Ascending aorta (tissue), 2 donors: ENCODE measurements around the gene CBR4. TPM values are rescaled to one million over a fixed set of nuclear protein-coding genes. Genes with fewer than 3 reads are reported as not detected.
A peak's percentile ranks its signal among the peaks of the same experiment; 100 is the strongest.
"Not testable (repeated sequence)": the region's sequence is repeated elsewhere in the genome, so short reads cannot be mapped to it uniquely, and the experiment has no call there.

Experiments used
- DNase-seq, 2 donors: peaks; one replicate each; pipeline ENCODE4 v3.0.0-alpha.2; 2019; ENCODE audit warnings: low spot score in 2 of 2
- H3K27ac ChIP-seq, 2 donors: fragments of 200-600 bp; sonication (generic); one replicate each; pipeline ENCODE4 v1.5.1; 2016 to 2017; ENCODE audit warnings: mild to moderate bottlenecking in 1 of 2
- H3K27me3 ChIP-seq: fragments of 200-600 bp; sonication (generic); one replicate; pipeline ENCODE4 v1.5.1; 2017
- H3K36me3 ChIP-seq, 2 donors: fragments of 200-600 bp; sonication (generic); one replicate each; pipeline ENCODE4 v1.5.1; 2016
- H3K4me1 ChIP-seq, 2 donors: fragments of 200-600 bp; sonication (generic); one replicate each; pipeline ENCODE4 v1.5.1; 2016 to 2017; ENCODE audit warnings: mild to moderate bottlenecking in 1 of 2
- H3K4me3 ChIP-seq, 2 donors: fragments of 200-600 bp; sonication (generic); one replicate each; pipeline ENCODE4 v1.5.1; 2016 to 2017; ENCODE audit warnings: mild to moderate bottlenecking in 1 of 2
- H3K9me3 ChIP-seq, 2 donors: fragments of 200-600 bp; sonication (generic); one replicate each; pipeline ENCODE4 v1.5.1; 2016
- CTCF ChIP-seq, 3 experiments: fragments of 200-600 bp in 2 of 3; fragments of 450-650 bp in 1 of 3; sonication (generic) in 2 of 3; IDR thresholded peaks; one replicate each; pipeline ENCODE4 v1.5.1; 2016 to 2019; ENCODE audit warnings: antibody characterized with exemption in 3 of 3, mild to moderate bottlenecking in 1 of 3, moderate library complexity in 1 of 3
- intact Hi-C: fragments of 100-400 bp; cut with DNase I; formaldehyde crosslinking; loops from one replicate; pipeline ENCODE4 v1.15.1; 2023
- total RNA-seq: library from RNA; depleted of rRNA; stranded (reverse); fragments of >200 nt; gene quantifications from one replicate; pipeline ENCODE4 v1.1.0, GENCODE V29; 2016

Gene CBR4
- total RNA-seq, 1 donor from 2014 or later, result 0.53 TPM

- no peak for TF ChIP-seq CTCF (IDR thresholded peaks at IDR 0.05)
- no peaks in the 10 kb centered on the region for H3K27me3 ChIP-seq
These were observed 49.3 kb downstream of the CBR4 start for GRCh38 chr4:168960716-168961115.

GRCh38 chr4:168955674-168956073, 54.4 kb downstream of the CBR4 start:
- DNase-seq, result no peak
- no peak for TF ChIP-seq CTCF (IDR thresholded peaks at IDR 0.05)
- Histone ChIP-seq H3K27me3 (no peaks in the 10 kb centered on the region), H3K4me1 (no peaks in the 10 kb centered on the region), H3K4me3 (no peak overlapping the region), H3K36me3 (no peaks in the 10 kb centered on the region), H3K27ac (no peak overlapping the region), H3K9me3 (peaks cover 0 to 4% of the 10 kb centered on the region in 2 donors)
- intact Hi-C loops, result no loop called here

More at GRCh38 chr4:168960716-168961115, 49.3 kb downstream of the CBR4 start:
- no peak overlapping the region for H3K4me3 ChIP-seq
- H3K9me3 ChIP-seq, result peaks cover 0 to 4% of the 10 kb centered on the region in 2 donors
- intact Hi-C loops, result no loop called here
- no peak overlapping the region for H3K27ac ChIP-seq
- H3K4me1 ChIP-seq, result no peaks in the 10 kb centered on the region
- no peak for DNase-seq
- no peaks in the 10 kb centered on the region for H3K36me3 ChIP-seq

- H3K27me3 ChIP-seq, H3K36me3 ChIP-seq, intact Hi-C loops, H3K9me3 ChIP-seq, H3K4me3 ChIP-seq, H3K27ac ChIP-seq, H3K4me1 ChIP-seq, DNase-seq: not testable (repeated sequence)
These were observed 57.2 kb downstream of the CBR4 start for GRCh38 chr4:168952821-168953246.

- H3K27ac ChIP-seq, result no peak overlapping the region
- TF ChIP-seq CTCF (IDR thresholded peaks at IDR 0.05), result no peak
- no peaks in the 10 kb centered on the region for H3K36me3 ChIP-seq
- H3K9me3 ChIP-seq, result peaks cover 0 to 7% of the 10 kb centered on the region in 2 donors
- intact Hi-C loops, result no loop called here
- no peak overlapping the region for H3K4me3 ChIP-seq
- DNase-seq, result no peak
- no peaks in the 10 kb centered on the region for H3K4me1 ChIP-seq
- no peaks in the 10 kb centered on the region for H3K27me3 ChIP-seq
These were observed 64.8 kb downstream of the CBR4 start for GRCh38 chr4:168945291-168945690.

GRCh38 chr4:168942985-168943384, 67.1 kb downstream of the CBR4 start:
- Histone ChIP-seq H3K4me3 (no peak overlapping the region), H3K4me1 (no peaks in the 10 kb centered on the region), H3K27ac (no peak overlapping the region), H3K9me3 (peaks cover 7 to 23% of the 10 kb centered on the region in 2 donors), H3K36me3 (no peaks in the 10 kb centered on the region), H3K27me3 (no peaks in the 10 kb centered on the region)
- no peak for DNase-seq
- TF ChIP-seq CTCF (IDR thresholded peaks at IDR 0.05), result peak in 1 of 3 experiments; percentile 44
- intact Hi-C loops, result no loop called here
